Epithelial cell of prostate (primary cell): ENCODE measurements around the gene AGPAT3.

Experiments used
- DNase-seq: peaks from one replicate; pipeline ENCODE4 v3.0.0-alpha.2; 2011; ENCODE audit warnings: low read depth, low spot score
- H3K27ac ChIP-seq: fragments of 450-650 bp; 2 replicates; pipeline ENCODE4 v1.5.1; 2017; ENCODE audit warnings: mild to moderate bottlenecking

Gene AGPAT3

DNA sequence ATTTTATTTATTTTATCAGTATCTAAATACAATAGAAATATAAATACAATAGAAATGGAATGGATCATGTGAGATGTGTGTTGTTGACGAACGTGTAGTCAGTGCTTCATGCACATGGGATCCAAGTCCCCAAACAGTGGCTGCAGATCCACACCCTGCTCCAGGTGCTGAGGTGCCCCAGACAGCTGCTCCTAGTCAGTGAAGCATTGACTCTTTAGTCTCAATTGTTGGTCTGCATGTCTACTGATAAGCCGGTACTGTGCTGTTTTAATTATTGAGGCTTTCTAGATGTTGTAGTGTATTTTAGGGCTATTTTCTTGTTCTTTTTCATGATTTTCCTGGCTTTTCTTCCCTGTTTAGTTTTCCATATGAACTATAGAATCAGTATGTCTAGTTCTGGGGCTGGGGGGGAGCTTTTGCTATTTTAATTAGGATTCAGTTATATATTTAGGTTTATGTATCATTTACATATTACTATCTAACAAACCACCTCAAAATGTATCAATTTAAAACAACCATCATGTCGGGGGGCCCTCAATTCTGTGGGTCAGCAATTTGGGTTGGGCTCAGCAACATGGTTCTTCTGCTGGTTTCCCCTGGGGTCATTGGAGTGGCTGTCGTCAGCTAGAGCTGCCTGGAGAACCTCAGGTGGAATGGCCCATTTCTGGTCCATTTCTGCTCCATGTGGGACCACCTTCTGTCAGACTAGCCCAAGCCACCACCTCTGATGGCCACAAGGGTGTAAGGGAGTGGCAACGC lies 83.9 kb downstream of the AGPAT3 start:
- H3K27ac ChIP-seq: no peak overlapping the region
- DNase-seq: no peak

DNA sequence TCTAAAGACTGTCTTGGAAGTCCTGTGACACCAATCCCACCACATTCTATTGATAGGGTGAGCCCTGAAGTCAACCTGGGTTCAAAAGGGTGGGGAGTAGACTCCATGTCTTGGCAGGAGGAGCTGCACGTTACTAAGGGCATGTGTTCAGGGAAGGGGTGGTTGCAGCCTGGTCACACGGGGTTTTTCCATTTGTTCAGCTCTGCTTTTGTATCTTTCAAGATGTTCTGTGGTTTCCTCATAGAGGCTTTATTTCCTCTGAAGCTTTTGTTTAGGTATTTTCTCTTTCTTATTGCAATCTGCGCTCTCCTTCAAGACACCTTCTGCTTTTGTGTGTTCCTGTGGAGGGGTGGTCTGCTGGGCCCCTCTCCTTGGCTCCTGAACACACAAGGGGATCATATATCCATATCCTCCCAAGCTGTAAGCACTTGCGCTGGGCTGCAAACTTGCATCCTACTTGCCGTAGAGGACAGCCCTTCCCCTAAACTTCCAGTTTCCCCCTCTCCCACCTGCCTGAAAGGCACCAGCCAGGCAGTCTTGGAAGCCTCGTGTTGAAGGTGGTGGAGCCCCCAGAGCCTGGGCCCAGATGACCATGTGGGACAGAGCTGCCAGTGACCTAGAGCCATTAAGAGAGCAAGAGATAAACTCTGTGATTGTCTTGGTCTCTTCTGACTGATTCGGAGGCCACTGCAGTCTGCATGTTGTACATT lies 84.6 kb downstream of the AGPAT3 start:
- DNase-seq: no peak
- H3K27ac ChIP-seq: no peak overlapping the region

DNA sequence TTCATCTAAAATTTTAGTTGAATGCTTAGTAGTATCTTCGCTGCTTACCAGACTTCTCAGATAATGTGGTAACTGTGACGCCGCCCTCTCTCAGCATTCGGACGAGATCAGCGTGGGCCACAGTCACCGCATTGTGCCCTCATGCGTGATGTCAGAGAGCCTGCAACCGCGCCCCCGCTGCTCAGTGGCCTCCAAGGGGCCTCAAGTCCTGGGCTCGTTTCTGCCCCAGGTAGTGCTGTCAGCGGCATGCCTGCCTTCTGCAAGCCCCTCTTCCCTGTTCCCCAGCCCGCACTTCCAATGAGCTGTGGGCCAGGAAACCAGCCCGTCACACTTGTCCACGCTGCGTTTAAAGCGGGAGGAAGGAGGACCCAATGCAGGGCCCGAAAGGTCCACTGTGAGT lies 85.5 kb downstream of the AGPAT3 start:
- H3K27ac ChIP-seq: no peak overlapping the region
- no peak for DNase-seq

DNA sequence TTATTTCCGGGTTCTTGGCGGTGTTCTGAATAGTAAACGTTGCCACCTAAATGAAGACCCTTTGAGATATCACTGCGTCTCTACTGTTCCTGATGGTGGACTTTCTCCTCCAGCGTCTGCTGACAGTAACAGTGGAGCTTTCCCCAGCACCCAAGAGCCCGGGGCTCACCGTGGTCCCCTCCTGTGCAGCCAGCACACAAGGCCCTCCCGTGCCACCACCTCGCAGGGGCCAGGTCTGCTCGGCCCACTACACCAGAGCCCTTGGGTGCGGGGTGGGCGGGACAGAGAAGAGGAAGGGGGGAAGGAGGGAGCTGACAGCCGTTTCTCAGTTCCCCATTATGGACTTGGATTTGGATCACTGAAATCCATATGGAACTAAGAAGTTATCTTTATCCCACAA lies 85.9 kb downstream of the AGPAT3 start:
- DNase-seq: no peak
- no peak overlapping the region for H3K27ac ChIP-seq

DNA sequence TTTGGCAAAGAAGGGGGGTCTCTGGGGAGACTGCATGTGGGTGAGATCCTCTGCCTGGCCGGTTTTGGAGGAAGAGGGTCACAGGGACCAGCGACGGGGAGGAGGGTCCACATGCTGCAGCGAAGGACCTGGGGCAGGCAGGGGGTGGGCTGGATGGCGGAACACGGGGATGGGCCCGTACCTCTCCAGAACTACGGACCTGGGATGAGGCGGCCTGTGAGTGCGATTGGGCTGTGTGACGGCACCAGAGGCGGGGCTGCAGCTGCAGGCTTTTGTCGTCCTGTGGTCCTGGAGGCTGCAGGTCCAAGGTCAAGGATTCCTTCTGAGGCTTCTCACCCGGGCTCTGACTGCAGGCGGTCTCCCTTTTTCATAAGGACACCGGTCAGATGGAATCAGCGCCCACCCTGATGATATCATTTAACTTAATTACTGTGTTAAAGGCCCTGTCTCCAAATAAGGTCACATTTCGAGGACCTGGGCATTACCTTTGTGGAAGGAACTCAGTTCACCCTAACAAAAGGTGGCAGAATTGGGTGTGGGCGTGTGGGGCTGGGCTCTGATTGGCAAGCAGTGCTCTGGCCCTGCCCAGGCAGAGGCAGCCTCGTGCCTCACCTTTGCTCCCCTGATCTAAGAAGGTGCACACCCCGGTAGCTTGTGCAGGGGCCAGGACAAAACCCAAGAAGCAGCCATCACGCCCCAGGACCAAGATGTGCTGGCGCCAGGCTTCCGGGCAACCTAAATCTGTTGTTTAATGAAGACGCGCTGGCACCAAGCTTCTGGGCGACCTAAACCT lies 87.1 kb downstream of the AGPAT3 start:
- H3K27ac ChIP-seq: no peak overlapping the region
- DNase-seq: no peak

DNA sequence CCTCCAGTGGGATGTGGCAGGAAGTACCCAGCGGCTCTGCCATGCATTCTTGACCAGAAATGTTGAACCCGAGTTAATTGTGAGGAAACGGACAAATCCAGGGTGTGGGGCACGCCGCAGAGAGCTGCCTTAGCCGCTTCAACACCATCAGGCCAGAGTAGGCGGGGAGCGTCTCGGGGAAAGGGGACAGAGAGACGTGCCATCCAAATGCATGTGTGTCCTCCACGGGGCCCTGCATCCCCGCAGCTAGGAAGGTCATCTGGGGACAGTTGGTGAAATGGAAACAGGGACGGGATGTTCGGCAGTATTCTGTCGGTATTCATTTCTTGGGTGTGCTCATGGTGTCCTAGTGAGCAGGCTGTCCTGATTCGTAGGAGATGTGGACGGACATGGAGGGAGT lies 88.0 kb downstream of the AGPAT3 start:
- H3K27ac ChIP-seq: no peak overlapping the region
- no peak for DNase-seq

DNA sequence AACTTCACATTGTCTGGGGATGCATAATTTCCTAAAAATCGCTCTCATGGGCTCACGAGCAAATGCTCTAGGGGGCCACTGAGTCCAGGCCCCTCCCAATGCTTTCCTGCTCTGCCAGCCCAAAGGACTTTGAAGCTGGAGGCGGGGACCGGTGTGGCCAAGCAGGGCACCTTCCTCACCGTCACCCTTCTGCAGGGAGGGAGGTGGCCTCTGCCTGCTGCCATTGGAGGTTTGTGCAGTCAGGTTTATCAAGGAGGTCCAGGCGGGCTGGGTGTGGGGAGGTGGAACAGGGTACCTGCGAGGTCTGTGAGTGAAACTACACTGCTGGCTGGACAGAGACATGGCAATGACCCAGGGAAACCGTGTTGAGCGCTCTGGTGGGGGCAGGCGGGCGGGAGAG lies 89.0 kb downstream of the AGPAT3 start:
- no peak for DNase-seq
- no peak overlapping the region for H3K27ac ChIP-seq

DNA sequence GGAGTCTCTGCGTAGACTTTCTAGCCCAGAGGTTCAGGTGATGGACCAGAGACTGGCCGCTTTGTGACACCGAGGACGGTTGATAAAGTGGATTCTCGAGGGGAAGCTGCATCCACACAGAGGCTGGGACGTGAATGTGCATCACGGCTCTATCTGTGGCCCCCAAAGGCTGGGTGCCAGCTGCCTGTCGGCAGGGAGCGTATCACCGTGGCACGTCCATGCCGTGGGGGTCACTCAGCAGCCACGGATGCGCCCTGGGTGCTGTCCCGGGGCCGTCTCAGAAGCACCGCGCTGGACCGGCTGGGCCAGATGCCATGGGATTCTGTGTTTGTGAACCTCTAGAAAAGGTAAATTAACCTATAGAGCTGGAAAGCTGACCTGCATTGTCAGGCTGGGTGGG lies 89.9 kb downstream of the AGPAT3 start:
- no peak for DNase-seq

DNA sequence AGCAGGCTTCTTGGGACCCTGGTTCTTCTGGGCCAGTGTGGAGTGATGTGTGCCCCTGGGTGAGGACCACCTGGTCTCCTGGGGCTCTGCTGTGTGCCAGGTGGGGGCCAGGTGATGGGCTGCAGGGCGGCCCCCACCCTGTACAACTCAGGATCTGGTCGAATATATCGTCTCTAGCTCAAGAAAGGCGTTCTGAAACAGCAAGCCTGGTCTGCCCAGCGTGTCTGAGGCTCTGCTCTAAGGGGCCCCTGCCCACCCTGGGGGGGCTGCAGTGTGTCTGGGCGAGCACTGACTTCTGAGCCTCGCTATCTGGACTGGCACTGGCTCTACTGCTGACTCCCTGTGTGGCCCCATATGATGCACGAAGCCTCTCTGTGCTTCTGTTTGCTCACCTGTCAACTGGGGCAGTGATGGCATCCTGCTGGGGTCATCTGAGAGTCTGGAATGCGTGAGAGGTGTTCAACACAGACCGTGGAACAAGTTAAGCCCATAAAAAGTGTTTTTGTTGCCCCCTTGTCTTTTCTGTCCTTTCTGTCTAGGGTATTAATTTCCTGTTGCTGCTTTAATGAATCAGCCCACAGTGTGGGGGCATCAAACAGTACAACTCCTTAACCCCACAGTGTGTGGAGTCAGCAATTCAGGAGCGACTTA lies 91.1 kb downstream of the AGPAT3 start:
- DNase-seq: no peak
- H3K27ac ChIP-seq: no peak overlapping the region

More for the DNA sequence above, 89.9 kb downstream of the AGPAT3 start:
- H3K27ac ChIP-seq: no peak overlapping the region

DNA sequence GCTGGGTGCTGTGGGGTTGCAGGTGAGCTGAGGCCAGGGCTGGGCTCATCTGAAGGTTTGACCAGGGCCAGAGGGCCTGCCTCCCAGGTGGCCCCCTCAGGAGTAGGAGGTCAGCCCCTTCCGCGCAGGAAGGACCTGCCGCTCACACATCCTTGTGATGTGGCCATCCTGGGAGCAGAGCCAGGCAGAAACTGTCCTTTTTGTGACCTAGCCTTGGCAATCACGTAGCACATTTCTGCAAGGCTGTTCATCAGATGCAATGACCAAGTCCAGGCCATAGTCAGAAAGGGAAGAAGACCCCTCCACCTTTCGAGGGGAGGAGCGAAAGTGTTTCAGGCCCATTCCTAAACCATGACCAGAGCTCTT lies 91.6 kb downstream of the AGPAT3 start:
- no peak overlapping the region for H3K27ac ChIP-seq
- no peak for DNase-seq

DNA sequence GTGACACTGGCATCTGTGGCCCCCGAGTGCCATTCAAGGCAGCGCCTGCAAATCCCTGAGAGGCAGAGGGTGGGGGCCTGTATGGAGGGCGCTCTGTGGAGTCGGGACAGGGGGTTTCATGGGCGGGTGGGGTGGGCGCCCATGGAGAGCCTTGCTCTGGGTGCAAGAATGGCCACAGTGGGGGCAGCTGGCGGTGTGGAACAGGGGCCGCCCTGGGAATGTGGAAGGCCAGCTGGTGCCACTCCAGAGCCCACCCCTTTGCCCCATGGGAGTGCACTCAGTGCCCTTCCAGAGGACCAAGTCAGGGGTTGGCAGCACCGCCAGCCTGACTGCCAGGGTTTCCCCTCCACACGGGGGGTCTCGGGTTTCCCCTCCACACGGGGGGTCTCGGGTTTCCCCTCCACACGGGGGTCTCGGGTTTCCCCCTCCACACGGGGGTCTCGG lies 92.1 kb downstream of the AGPAT3 start:
- no peak overlapping the region for H3K27ac ChIP-seq
- no peak for DNase-seq

DNA sequence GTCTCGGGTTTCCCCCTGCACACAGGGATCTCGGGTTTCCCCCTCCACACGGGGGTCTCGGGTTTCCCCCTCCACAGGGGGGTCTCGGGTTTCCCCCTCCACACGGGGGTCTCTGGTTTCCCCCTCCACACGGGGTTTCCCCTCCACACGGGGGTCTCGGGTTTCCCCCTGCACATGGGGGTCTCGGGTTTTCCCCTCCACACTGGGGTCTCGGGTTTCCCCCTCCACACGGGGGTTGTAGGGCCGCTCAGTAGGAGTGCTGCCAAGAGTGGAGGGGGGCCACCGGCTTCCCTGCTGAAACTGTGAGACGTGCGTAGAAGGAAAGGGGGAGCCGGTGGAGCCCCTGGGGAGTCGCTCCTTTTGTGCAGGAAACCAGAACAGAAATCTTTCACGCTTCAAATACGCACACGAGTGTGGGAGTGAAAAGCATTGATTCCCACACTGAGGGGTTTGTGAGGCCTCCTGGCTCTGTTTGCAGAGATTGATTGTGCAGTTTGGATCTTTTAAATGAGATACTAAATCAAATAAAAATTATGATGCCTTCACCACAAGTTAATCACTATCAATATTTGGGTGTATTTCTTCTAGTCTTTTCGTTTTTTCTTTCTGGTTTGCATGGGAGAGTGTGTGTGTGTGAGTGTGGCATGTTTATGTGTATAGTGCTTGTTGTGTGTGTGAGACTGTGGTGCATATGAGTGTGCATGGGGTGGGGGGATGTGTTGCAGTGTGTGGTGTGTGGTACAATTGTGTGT lies 92.8 kb downstream of the AGPAT3 start:
- DNase-seq: no peak
- no peak overlapping the region for H3K27ac ChIP-seq

DNA sequence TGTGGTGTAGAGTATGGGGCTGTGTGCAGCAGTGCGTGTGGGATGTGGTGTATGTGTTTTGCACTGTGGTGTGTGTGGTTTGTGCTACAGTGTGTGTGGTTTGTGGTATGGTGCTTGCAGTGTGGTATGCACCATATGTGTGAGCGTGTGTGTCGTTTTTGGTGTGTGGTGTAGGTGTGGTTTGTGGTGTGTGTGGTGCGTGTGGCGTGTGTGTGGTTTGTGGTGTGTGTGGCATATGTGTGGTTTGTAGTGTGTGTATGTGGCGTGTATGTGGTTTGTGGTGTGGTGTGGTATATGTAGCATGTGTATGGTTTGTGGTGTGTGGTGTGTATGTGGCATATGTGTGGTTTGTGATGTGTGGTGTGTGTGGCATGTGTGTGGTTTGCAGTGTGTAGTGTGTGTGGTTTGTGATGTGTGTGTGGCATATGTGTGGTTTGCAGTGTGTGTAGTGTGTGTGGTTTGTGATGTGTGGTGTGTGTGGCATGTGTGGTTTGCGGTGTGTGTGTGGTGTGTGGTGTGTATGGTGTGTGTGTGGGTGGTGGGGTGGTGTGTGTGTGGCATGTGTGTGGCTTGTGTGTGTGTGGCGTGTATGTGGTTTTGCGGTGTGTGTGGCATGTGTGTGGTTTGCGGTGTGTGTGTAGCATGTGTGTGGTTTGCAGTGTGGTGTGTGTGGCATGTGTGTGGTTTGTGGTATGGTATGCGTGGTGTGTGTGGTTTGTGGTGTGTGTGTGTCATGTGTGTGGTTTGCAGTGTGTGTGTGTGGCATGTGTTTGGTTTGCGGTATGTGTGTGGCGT lies 93.5 kb downstream of the AGPAT3 start:
- H3K27ac ChIP-seq: no peak overlapping the region
- DNase-seq: no peak

DNA sequence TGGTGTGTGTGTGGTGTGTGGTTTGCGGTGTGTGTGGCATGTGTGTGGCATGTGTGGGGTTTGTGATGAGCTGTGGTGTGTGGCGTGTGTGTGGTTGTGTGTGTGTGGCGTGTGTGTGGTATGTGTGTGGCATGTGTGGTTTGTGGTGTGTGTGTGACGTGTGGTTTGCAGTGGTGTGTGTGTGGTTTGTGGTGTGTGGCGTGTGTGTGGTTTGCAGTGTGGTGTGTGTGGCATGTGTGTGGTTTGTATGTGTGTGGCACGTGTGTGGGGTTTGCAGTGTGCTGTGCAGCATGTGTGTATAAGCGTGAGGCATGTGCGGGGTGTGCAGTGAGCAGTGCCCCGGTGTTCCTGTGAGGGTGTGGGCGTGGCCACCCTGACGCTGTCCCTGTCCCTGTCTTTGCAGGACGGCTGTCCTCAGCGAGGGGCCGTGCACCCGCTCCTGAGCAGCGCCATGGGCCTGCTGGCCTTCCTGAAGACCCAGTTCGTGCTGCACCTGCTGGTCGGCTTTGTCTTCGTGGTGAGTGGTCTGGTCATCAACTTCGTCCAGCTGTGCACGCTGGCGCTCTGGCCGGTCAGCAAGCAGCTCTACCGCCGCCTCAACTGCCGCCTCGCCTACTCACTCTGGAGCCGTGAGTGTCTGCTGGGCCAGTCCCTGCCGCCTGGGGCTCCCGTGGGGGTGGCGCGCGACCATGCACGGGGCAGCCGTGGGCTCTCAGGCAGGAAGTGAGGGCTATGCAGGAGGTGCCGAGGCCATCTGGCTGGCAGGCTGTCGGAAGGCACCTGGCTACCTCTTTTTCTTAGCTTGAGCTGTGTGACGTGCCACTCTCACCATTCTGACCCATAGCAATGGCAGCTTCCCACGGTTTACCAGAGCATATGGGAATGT lies 94.5 kb downstream of the AGPAT3 start:
- no peak for DNase-seq
- H3K27ac ChIP-seq: no peak overlapping the region

DNA sequence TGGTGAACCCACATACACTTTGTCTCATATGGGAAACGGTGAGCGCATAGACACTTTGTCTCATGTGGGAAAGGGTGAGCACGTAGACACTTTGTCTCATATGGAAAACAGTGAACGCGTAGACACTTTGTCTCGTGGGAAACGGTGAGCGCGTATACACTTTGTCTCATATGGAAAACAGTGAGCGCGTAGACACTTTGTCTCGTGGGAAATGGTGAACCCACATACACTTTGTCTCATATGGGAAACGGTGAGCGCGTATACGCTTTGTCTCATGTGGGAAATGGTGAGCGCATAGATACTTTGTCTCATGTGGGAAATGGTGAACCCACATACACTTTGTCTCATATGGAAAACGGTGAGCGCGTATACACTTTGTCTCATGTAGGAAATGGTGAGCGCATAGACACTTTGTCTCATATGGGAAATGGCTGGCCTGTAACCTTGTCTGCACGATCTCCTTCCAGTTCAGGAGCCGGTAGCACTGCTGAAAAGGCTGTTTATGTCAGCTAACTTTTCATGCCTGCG lies 96.4 kb downstream of the AGPAT3 start:
- DNase-seq: no peak
- H3K27ac ChIP-seq: no peak overlapping the region

DNA sequence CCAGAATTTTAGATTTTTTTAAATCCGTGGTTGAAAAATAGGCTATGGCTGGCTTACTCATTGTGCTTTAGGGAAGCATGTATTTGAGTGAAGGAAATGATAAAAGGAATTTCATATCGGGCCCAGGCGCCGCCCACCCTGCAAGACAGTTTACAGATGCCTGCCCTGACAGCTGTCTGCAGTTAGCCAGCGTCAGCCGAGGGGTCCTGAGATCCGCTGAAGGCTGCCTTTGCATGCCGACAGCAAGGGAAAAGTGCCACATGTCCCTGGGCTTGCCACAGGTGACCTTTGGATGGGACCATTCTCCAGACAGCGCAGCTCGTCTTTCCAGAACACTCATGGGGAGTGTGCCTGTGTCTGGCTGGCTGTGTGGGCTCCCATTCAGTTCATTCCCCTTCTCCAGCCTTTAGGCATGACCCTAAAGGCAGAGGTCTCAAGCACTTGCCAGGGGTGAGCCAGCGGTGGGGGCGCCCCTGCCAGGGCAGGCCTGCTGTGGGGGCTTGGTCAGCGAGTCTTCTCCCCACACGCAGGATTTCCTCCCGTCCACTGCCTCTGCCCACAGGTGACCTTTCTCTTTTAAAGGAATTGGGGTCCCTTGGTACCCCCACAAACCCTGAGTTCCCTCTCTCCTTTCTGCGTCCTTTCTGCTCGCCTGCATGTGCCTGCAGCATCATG lies 101.0 kb downstream of the AGPAT3 start:
- no peak for DNase-seq
- H3K27ac ChIP-seq: no peak overlapping the region

DNA sequence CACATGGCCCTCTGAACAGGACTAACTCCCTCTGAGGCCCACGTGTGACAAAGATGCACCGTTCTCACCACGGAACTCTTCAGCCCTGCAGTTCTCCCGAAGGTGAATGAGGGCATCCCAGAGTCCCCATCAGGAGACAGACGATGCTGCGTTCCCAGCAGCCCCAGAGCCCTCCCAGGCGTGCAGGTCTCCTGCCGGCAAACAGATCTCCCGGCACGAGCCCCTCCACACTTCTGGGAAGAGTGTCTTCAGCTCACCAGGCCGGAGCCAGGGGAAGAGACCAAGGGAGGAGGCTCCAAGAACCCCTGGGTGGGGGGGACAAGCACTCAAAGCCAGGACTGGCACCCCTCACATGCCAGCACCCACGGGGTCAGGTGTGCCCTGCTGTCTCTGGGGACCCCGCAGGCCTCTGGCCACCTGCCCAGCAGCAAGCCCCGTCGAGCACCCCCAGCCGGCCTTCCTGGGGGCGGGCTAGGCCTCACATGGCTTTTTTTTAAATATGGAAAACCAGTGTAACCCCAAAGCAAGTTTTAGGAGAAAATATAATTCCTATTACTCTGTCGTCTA lies 102.0 kb downstream of the AGPAT3 start:
- no peak overlapping the region for H3K27ac ChIP-seq
- DNase-seq: no peak
